GM12878 (cell line): ENCODE data around the gene NPB. TPM values are rescaled to one million over a fixed set of nuclear protein-coding genes. Genes with fewer than 3 reads are reported as not detected.

Source experiments
- ATAC-seq: fragments of 200-7000 bp; cut with Tn5 transposase; 3 replicates; pipeline ENCODE4 v1.9.1; 2020; ENCODE audit warnings: mild to moderate bottlenecking, moderate library complexity
- BruUV-seq: library from RNA; stranded (reverse); fragments of 400-500 nt; replicated peaks from 2 replicates; lab custom pipeline; 2021; lab: Mats Ljungman, UMichigan
- CTCF ChIA-PET: fragments of 300-600 bp; sonication (Branson Sonifier 250); formaldehyde crosslinking; extraction: SDS; loops from one replicate; lab custom pipeline; 2021; ENCODE audit warnings: inconsistent platforms; lab: Yijun Ruan, JAX
- POLR2A ChIA-PET: fragments of 350-600 bp; formaldehyde crosslinking; extraction: SDS; loops from one replicate; lab custom pipeline; 2021; ENCODE audit warnings: inconsistent platforms; lab: Charles Lee
- RAD21 ChIA-PET: fragments of 300-600 bp; sonication (Branson Sonifier 250); formaldehyde crosslinking; loops from one replicate; lab custom pipeline; 2023; ENCODE audit warnings: antibody characterized with exemption; ENCODE audit not compliant: unreplicated experiment; lab: Charles Lee
- SMC1A ChIA-PET: fragments of 300-600 bp; sonication (Branson Sonifier 250); formaldehyde crosslinking; loops from one replicate; lab custom pipeline; 2023; ENCODE audit not compliant: unreplicated experiment, uncharacterized antibody; lab: Charles Lee
- DNase-seq: peaks from one replicate; pipeline ENCODE4 v3.0.0-alpha.2; 2011; ENCODE audit warnings: low read depth, low spot score
- FAIRE-seq: peaks from 3 replicates; lab custom pipeline; 2011; peaks lifted over from hg19 to GRCh38; lab: Jason Lieb, UNC
- H2AFZ ChIP-seq: 2 replicates; pipeline ENCODE4 v1.6.0; 2011; ENCODE audit warnings: low read depth, low read length, control low read depth; ENCODE audit not compliant: control insufficient read depth
- H3K27ac ChIP-seq: 2 replicates; pipeline ENCODE4 v1.5.1; 2011; ENCODE audit warnings: control low read depth; ENCODE audit not compliant: control insufficient read depth, insufficient read depth
- H3K27me3 ChIP-seq, 2 experiments: replicated peaks in 1 of 2; 2 replicates each; pipeline versions ENCODE4 v1.6.0 to v1.6.1; 2011; ENCODE audit warnings: low read length in 1 of 2; ENCODE audit not compliant: control insufficient read depth in 2 of 2, insufficient read depth in 2 of 2
- H3K36me3 ChIP-seq, 2 experiments: 2 replicates each; pipeline ENCODE4 v1.5.1; 2011; ENCODE audit warnings: low read length in 1 of 2; ENCODE audit not compliant: control insufficient read depth in 2 of 2, insufficient read depth in 2 of 2
- H3K4me1 ChIP-seq: 2 replicates; pipeline ENCODE4 v1.6.1; 2011; ENCODE audit warnings: mild to moderate bottlenecking, low read length, moderate library complexity, mixed read lengths; ENCODE audit not compliant: control insufficient read depth, insufficient read depth
- H3K4me2 ChIP-seq: 2 replicates; pipeline ENCODE4 v1.6.0; 2011; ENCODE audit warnings: control low read depth; ENCODE audit not compliant: control insufficient read depth, insufficient read depth
- H3K4me3 ChIP-seq: fragments of 200-600 bp; sonication (generic); 2 replicates; pipeline ENCODE4 v1.5.1; 2016
- H3K79me2 ChIP-seq: 2 replicates; pipeline ENCODE4 v1.6.0; 2011; ENCODE audit warnings: low read length; ENCODE audit not compliant: control insufficient read depth, insufficient read depth
- H3K9ac ChIP-seq: 2 replicates; pipeline ENCODE4 v1.8.0; 2011; ENCODE audit warnings: low read length, control low read depth, mixed read lengths; ENCODE audit not compliant: control insufficient read depth, insufficient read depth
- H3K9me3 ChIP-seq: replicated peaks from 3 replicates; pipeline ENCODE4 v1.5.1; 2011; ENCODE audit warnings: mild to moderate bottlenecking, low read length; ENCODE audit not compliant: control insufficient read depth, insufficient read depth
- H4K20me1 ChIP-seq: 2 replicates; pipeline ENCODE4 v1.6.0; 2011; ENCODE audit not compliant: control insufficient read depth, insufficient read depth
- CHD2 ChIP-seq: IDR thresholded peaks from 2 replicates; pipeline ENCODE4 v1.6.1; 2011; ENCODE audit warnings: low read depth, low read length, improper control_type of control experiment, borderline replicate concordance
- FOXM1 ChIP-seq: IDR thresholded peaks from 2 replicates; pipeline ENCODE4 v1.6.1; 2012; ENCODE audit warnings: low read depth, mild to moderate bottlenecking, inconsistent platforms, low read length, moderate library complexity
- POLR2AphosphoS5 ChIP-seq: IDR thresholded peaks from 2 replicates; pipeline ENCODE4 v1.6.1; 2011; ENCODE audit warnings: mild to moderate bottlenecking, low read length, inconsistent platforms
- SP1 ChIP-seq: IDR thresholded peaks from one replicate; pipeline ENCODE4 v1.6.1; 2011; ENCODE audit warnings: low read depth, low read length
- WGBS: methylation state at CpG from one replicate; pipeline ENCODE4 v1.1.6; 2016; ENCODE audit warnings: low lambda C conversion rate; ENCODE audit not compliant: insufficient replicate concordance, insufficient coverage; ENCODE audit errors: missing lambda C conversion rate; 5-methylcytosine and 5-hydroxymethylcytosine counted together
- in situ Hi-C: fragments of 300-500 bp; cut with MboI; formaldehyde crosslinking; loops from 9 replicates; pipeline ENCODE4 v1.14.3; 2018; ENCODE audit warnings: mixed read lengths
- intact Hi-C: fragments of 100-400 bp; cut with micrococcal nuclease; formaldehyde crosslinking; loops from one replicate; pipeline ENCODE4 v1.14.2; 2022; ENCODE audit not compliant: unreplicated experiment
- polyA plus RNA-seq, 11 experiments: library from polyadenylated mRNA; depleted of rRNA in 4 of 11; unstranded in 6 of 11; stranded (reverse) in 5 of 11; fragments of >200 nt; fragmentation: Nextera tagmentation in 4 of 11; fragmentation: Illumina TruSeq in 1 of 11; extraction: Ambion mirVana in 4 of 11; extraction: Trizol in 1 of 11; gene quantifications; 1 replicate in 1 of 11; 2 replicates in 10 of 11; pipeline versions ENCODE4 v1.2.1 to v1.2.3, GENCODE V29; 2011 to 2016; ENCODE audit warnings: inconsistent platforms in 2 of 11, missing spikeins in 2 of 11, low read depth in 1 of 11
- total RNA-seq, 4 experiments: library from RNA; depleted of rRNA in 3 of 4; stranded (reverse); fragments of >200 nt in 3 of 4; fragmentation: Illumina TruSeq in 1 of 4; extraction: Trizol in 1 of 4; gene quantifications; 2 replicates each; pipeline versions ENCODE4 v1.2.1 to v1.2.3, GENCODE V29; 2013 to 2021
- TF ChIP-seq, protein P1 (sequence below): fragments of 450-650 bp; IDR thresholded peaks from 2 replicates; pipeline ENCODE4 v1.6.1; 2016; ENCODE audit warnings: mild to moderate bottlenecking

Gene NPB
- total and polyA plus RNA-seq, 10 of the 15 experiments (the other 5 are each of a cell fraction or from before 2014, with no cell fraction given) = 0.03 to 0.40 (median 0.15) TPM; not detected in 2

DNA sequence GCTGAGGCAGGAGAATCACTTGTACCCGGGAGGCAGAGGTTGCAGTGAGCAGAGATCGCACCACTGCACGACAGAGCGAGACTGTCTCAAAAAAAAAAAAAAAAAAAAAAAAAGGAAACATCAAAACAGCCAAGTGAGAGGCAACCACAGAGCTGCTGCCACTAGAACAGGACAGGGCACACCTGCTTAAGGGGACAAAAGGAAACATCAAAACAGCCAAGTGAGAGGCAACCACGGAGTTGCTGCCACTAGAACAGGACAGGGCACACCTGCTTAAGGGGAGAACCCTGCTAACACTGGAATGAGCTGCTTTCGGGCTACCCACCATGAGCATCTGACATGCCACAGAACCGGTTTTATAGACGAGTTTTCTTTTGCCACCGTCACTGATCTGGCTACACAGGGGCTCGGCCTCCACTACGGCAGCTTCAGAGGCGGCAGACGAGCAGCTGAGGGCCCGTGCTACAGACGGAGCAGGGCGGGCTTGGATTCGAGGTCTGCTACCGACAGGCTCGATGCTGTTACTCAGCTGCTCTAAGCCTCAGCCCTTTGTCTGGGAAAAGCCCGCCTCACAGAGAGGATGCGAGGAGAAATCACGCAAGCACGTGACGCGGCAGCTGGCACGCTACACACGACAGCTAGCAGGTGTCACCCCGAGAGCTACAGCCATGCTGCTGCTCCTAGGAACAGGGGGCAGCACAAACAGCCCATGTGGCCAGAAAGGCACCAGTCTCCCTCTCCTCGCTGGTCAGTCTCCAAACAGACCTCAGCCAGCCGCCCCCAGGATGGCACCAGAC is 43.7 kb upstream of the NPB start:
- no peaks in the 10 kb centered on the region for H3K27me3 ChIP-seq
- peak overlapping the region; percentile 99 for H3K9ac ChIP-seq
- H3K4me1 ChIP-seq = peaks cover 22% of the 10 kb centered on the region
- FAIRE-seq = no peak
- ChIA-PET POLR2A (interaction anchor here (0.6 to 1.9 kb wide), 6 partner anchors 11 to 237 kb away, joined by 3 to 15 read pairs (median 6); partner anchors contain the start of gene MCRIP1), SMC1A (interaction anchor here (1.5 kb wide), 1 partner anchor 25 kb away, joined by 6 read pairs; the partner anchor contains the start of gene MCRIP1), RAD21 (no interaction called here), CTCF (interaction anchor here (1.1 to 1.4 kb wide), 2 partner anchors 24 to 123 kb away, joined by 3 to 5 read pairs; no protein-coding TSS in a partner anchor)
- no peaks in the 10 kb centered on the region for H3K9me3 ChIP-seq
- H2AFZ ChIP-seq = no peak overlapping the region
- no peak overlapping the region for H3K27ac ChIP-seq
- H3K79me2 ChIP-seq = peaks cover 60% of the 10 kb centered on the region
- H3K4me2 ChIP-seq = peak overlapping the region; percentile 91
- WGBS = 97% methylated on average over 27 of the region's 30 CpGs
- intact Hi-C loops = no loop called here
- H3K36me3 ChIP-seq = peaks cover 14 to 36% of the 10 kb centered on the region in 2 experiments
- H4K20me1 ChIP-seq = peaks cover 3% of the 10 kb centered on the region; the same call in 1 of the 2 replicates
- peak overlapping the region; percentile 100 for H3K4me3 ChIP-seq
- no TSS peak for BruUV-seq
- in situ Hi-C loops = no loop called here
- no peak for ATAC-seq
- DNase-seq = no peak
- TF ChIP-seq FOXM1 = no peak
- peak; percentile 48; the same call in 1 of the 2 replicates for TF ChIP-seq POLR2AphosphoS5
- TF ChIP-seq, protein P1, sequence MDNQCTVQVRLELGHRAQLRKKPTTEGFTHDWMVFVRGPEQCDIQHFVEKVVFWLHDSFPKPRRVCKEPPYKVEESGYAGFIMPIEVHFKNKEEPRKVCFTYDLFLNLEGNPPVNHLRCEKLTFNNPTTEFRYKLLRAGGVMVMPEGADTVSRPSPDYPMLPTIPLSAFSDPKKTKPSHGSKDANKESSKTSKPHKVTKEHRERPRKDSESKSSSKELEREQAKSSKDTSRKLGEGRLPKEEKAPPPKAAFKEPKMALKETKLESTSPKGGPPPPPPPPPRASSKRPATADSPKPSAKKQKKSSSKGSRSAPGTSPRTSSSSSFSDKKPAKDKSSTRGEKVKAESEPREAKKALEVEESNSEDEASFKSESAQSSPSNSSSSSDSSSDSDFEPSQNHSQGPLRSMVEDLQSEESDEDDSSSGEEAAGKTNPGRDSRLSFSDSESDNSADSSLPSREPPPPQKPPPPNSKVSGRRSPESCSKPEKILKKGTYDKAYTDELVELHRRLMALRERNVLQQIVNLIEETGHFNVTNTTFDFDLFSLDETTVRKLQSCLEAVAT = peak; percentile 31; the same call in 1 of the 2 replicates
- no peak for TF ChIP-seq SP1
- TF ChIP-seq CHD2 = no peak
